HepG2 (cell line): ENCODE measurements around the gene FAM20A. TPM values are rescaled to one million over a fixed set of nuclear protein-coding genes. Genes with fewer than 3 reads are reported as not detected.

Source experiments
- AGO1 ChIP-seq: fragments of 200-400 bp; formaldehyde crosslinking; IDR thresholded peaks from 2 replicates; pipeline ENCODE4 v1.6.1; 2017; ENCODE audit warnings: mild to moderate bottlenecking, low read depth, low read length, moderate library complexity; ENCODE audit not compliant: poor library complexity, severe bottlenecking
- ATF6 ChIP-seq: sonication (generic); formaldehyde crosslinking; conservative IDR thresholded peaks from 2 replicates; pipeline ENCODE4 v1.4.0; 2020; ENCODE audit warnings: missing genetic modification reagents
- BCL6 ChIP-seq: IDR thresholded peaks from 2 replicates; pipeline ENCODE4 v1.6.1; 2016; ENCODE audit warnings: missing genetic modification reagents, missing compliant biosample characterization
- E2F2 ChIP-seq: sonication (generic); formaldehyde crosslinking; IDR thresholded peaks from 2 replicates; pipeline ENCODE4 v1.4.0; 2020; ENCODE audit warnings: missing genetic modification reagents, borderline replicate concordance
- HNF4A ChIP-seq: sonication (generic); formaldehyde crosslinking; IDR thresholded peaks from 2 replicates; pipeline ENCODE4 v1.4.0; 2020; ENCODE audit warnings: missing genetic modification reagents
- JUN ChIP-seq: sonication (generic); formaldehyde crosslinking; IDR thresholded peaks from 2 replicates; pipeline ENCODE4 v1.4.0; 2020; ENCODE audit warnings: mild to moderate bottlenecking, missing genetic modification reagents
- NR3C1 ChIP-seq: sonication (generic); formaldehyde crosslinking; IDR thresholded peaks from 2 replicates; pipeline ENCODE4 v1.4.0; 2020; ENCODE audit warnings: missing genetic modification reagents
- PHF8 ChIP-seq: sonication (generic); formaldehyde crosslinking; IDR thresholded peaks from 2 replicates; pipeline ENCODE4 v1.5.0; 2020; ENCODE audit warnings: missing genetic modification reagents
- RCOR2 ChIP-seq: IDR thresholded peaks from 2 replicates; pipeline ENCODE4 v1.6.1; 2016; ENCODE audit warnings: missing biosample characterization, missing genetic modification reagents
- SMAD3 ChIP-seq: sonication (generic); formaldehyde crosslinking; IDR thresholded peaks from 2 replicates; pipeline ENCODE4 v1.4.0; 2020; ENCODE audit warnings: missing genetic modification reagents
- SMARCE1 ChIP-seq: fragments of 450-650 bp; IDR thresholded peaks from 2 replicates; pipeline ENCODE4 v1.6.1; 2017; ENCODE audit warnings: borderline replicate concordance
- THAP7 ChIP-seq: sonication (generic); formaldehyde crosslinking; IDR thresholded peaks from 2 replicates; pipeline ENCODE4 v1.8.1; 2023; ENCODE audit warnings: mild to moderate bottlenecking, missing genetic modification reagents
- ZFP82 ChIP-seq: sonication (generic); formaldehyde crosslinking; IDR thresholded peaks from 2 replicates; pipeline ENCODE4 v1.5.1; 2020; ENCODE audit warnings: mild to moderate bottlenecking, missing genetic modification reagents, borderline replicate concordance
- ZKSCAN8 ChIP-seq: IDR thresholded peaks from 2 replicates; pipeline ENCODE4 v1.6.1; 2016; ENCODE audit warnings: borderline replicate concordance, missing genetic modification reagents, missing compliant biosample characterization
- ZMYM2 ChIP-seq: sonication (generic); formaldehyde crosslinking; IDR thresholded peaks from 2 replicates; pipeline ENCODE4 v1.8.0; 2022; ENCODE audit warnings: mild to moderate bottlenecking, missing genetic modification reagents
- ZMYM4 ChIP-seq: sonication (generic); formaldehyde crosslinking; IDR thresholded peaks from 2 replicates; pipeline ENCODE4 v1.8.1; 2023; ENCODE audit warnings: mild to moderate bottlenecking, missing genetic modification reagents
- ZNF205 ChIP-seq: IDR thresholded peaks from 2 replicates; pipeline ENCODE4 v1.6.1; 2018; ENCODE audit warnings: missing biosample characterization, missing genetic modification reagents
- ZNF3 ChIP-seq: IDR thresholded peaks from 2 replicates; pipeline ENCODE4 v1.7.0; 2017; ENCODE audit warnings: inconsistent platforms
- ZNF432 ChIP-seq: sonication (generic); formaldehyde crosslinking; IDR thresholded peaks from 2 replicates; pipeline ENCODE4 v1.5.0; 2020; ENCODE audit warnings: missing genetic modification reagents, mild to moderate bottlenecking, borderline replicate concordance
- ZZZ3 ChIP-seq: sonication (generic); formaldehyde crosslinking; IDR thresholded peaks from 2 replicates; pipeline ENCODE4 v1.4.0; 2020; ENCODE audit warnings: missing genetic modification reagents, mild to moderate bottlenecking, borderline replicate concordance
- polyA plus RNA-seq, 8 experiments: library from polyadenylated mRNA; depleted of rRNA in 3 of 8; stranded (reverse) in 7 of 8; unstranded in 1 of 8; fragments of >200 nt; fragmentation: Illumina TruSeq in 4 of 8; extraction: Trizol in 4 of 8; gene quantifications; 2 replicates each; pipeline versions ENCODE4 v1.2.1 to v1.2.3, GENCODE V29; 2011 to 2016; ENCODE audit warnings: low read depth in 4 of 8, missing spikeins in 1 of 8, mixed read lengths in 1 of 8; ENCODE audit not compliant: insufficient read depth in 1 of 8
- total RNA-seq, 5 experiments: library from RNA; depleted of rRNA; stranded (reverse); fragments of >200 nt; fragmentation: Illumina TruSeq; extraction: Trizol; gene quantifications; 2 replicates each; pipeline ENCODE4 v1.2.3, GENCODE V29; 2016; ENCODE audit warnings: low read depth in 1 of 5
- TF ChIP-seq, protein P1 (sequence below), 2 experiments: IDR thresholded peaks; 2 replicates each; pipeline ENCODE4 v1.6.1; 2011 to 2012; ENCODE audit warnings: low read length in 2 of 2, borderline replicate concordance in 1 of 2, low read depth in 1 of 2, mild to moderate bottlenecking in 1 of 2, moderate library complexity in 1 of 2

The FAM20A gene
- total and polyA plus RNA-seq, 2 of the 13 experiments (the other 11 are each of a cell fraction or from before 2014, with no cell fraction given) = 9.3 to 20.7 TPM

DNA sequence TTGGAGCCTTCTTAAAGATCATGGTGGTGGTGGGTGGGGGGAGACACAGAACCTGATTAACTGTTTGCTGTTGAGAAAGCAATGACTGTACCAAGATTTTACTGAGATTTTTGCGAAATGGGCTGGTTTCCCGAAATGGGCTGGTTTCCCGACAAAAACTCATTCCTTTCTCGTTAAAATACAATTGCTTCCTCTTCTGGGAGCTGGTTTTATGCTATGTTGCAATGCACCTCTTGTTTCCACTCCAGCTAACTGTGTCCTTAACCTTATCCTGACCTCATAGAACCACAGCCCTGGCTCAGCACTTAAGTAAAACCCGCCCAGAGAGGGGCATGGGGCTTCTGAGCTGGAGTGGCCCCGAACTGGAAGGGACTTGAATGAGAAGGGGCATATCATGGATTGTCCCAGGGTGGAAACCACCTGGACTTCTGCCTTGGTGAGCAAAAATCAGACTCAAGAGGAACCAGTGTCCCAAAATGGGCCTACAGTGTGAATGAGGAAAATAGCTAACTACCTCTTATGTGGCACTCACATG is 20.9 kb downstream of the FAM20A start (continued):
- TF ChIP-seq ATF6 (no peak), ZZZ3 (CRISPR knock-in tag) (no peak), THAP7 (CRISPR knock-in tag) (no peak; the same call in 1 of the 2 replicates), ZMYM2 (CRISPR knock-in tag) (no peak), ZMYM4 (CRISPR knock-in tag) (peak; percentile 75), ZKSCAN8 (CRISPR knock-in tag) (no peak), ZNF205 (CRISPR knock-in tag) (peak; percentile 55; the same call in 1 of the 2 replicates), E2F2 (no peak), ZFP82 (CRISPR knock-in tag) (no peak), SMARCE1 (no peak), JUN (CRISPR knock-in tag) (no peak), ZNF3 (peak; percentile 33; the same call in 1 of the 2 replicates), BCL6 (CRISPR knock-in tag) (peak; percentile 81), PHF8 (CRISPR knock-in tag) (peak; percentile 49), NR3C1 (no peak), RCOR2 (CRISPR knock-in tag) (peak; percentile 78), SMAD3 (CRISPR knock-in tag) (peak; percentile 84; the same call in 1 of the 2 replicates), AGO1 (no peak), ZNF432 (CRISPR knock-in tag) (no peak), HNF4A (CRISPR knock-in tag) (peak; percentile 69; the same call in 1 of the 2 replicates)
- TF ChIP-seq, protein P1, sequence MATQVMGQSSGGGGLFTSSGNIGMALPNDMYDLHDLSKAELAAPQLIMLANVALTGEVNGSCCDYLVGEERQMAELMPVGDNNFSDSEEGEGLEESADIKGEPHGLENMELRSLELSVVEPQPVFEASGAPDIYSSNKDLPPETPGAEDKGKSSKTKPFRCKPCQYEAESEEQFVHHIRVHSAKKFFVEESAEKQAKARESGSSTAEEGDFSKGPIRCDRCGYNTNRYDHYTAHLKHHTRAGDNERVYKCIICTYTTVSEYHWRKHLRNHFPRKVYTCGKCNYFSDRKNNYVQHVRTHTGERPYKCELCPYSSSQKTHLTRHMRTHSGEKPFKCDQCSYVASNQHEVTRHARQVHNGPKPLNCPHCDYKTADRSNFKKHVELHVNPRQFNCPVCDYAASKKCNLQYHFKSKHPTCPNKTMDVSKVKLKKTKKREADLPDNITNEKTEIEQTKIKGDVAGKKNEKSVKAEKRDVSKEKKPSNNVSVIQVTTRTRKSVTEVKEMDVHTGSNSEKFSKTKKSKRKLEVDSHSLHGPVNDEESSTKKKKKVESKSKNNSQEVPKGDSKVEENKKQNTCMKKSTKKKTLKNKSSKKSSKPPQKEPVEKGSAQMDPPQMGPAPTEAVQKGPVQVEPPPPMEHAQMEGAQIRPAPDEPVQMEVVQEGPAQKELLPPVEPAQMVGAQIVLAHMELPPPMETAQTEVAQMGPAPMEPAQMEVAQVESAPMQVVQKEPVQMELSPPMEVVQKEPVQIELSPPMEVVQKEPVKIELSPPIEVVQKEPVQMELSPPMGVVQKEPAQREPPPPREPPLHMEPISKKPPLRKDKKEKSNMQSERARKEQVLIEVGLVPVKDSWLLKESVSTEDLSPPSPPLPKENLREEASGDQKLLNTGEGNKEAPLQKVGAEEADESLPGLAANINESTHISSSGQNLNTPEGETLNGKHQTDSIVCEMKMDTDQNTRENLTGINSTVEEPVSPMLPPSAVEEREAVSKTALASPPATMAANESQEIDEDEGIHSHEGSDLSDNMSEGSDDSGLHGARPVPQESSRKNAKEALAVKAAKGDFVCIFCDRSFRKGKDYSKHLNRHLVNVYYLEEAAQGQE (IDR thresholded peaks at IDR 0.05; ENCODE audit: borderline replicate concordance in 1 of 2, low read depth in 1 of 2, low read length in 2 of 2) = peak in 1 of 2 experiments; percentile 51; a peak in 1 of 4 replicates
